Muscle layer of duodenum (tissue), 2 donors: ENCODE data around the gene AMT.

Source experiments
- H3K27ac ChIP-seq: one replicate; pipeline ENCODE4 v1.7.0; 2013; ENCODE audit warnings: mild to moderate bottlenecking, low read length
- H3K27me3 ChIP-seq: one replicate; pipeline ENCODE4 v1.7.0; 2013; ENCODE audit warnings: low read depth, mild to moderate bottlenecking, control low read depth, low read length
- H3K36me3 ChIP-seq, 2 donors: one replicate each; pipeline ENCODE4 v1.7.0; 2013; ENCODE audit warnings: low read length in 2 of 2, control low read depth in 1 of 2, mild to moderate bottlenecking in 1 of 2; ENCODE audit not compliant: insufficient read depth in 2 of 2, control insufficient read depth in 1 of 2
- H3K4me1 ChIP-seq, 2 donors: one replicate each; pipeline ENCODE4 v1.7.0; 2013; ENCODE audit warnings: low read length in 2 of 2, mild to moderate bottlenecking in 2 of 2, control low read depth in 1 of 2, moderate library complexity in 1 of 2; ENCODE audit not compliant: insufficient read depth in 2 of 2, control insufficient read depth in 1 of 2
- H3K4me3 ChIP-seq, 2 donors: one replicate each; pipeline ENCODE4 v1.7.0; 2013; ENCODE audit warnings: low read length in 2 of 2, low read depth in 1 of 2, mild to moderate bottlenecking in 1 of 2
- H3K9me3 ChIP-seq, 2 donors: one replicate each; pipeline ENCODE4 v1.7.0; 2013; ENCODE audit warnings: low read length in 2 of 2, control low read depth in 1 of 2, mild to moderate bottlenecking in 1 of 2; ENCODE audit not compliant: control insufficient read depth in 1 of 2
- donor health status: healthy.

The AMT gene

GRCh38 chr3:49385617-49386016, 36.7 kb downstream of the AMT start:
- H3K4me3 ChIP-seq, result no peak overlapping the region
- H3K9me3 ChIP-seq, result no peaks in the 10 kb centered on the region
- H3K4me1 ChIP-seq, result peaks cover 5 to 18% of the 10 kb centered on the region in 2 donors
- no peaks in the 10 kb centered on the region for H3K27me3 ChIP-seq
- H3K36me3 ChIP-seq, result no peaks in the 10 kb centered on the region
- H3K27ac ChIP-seq, result no peak overlapping the region

GRCh38 chr3:49383387-49383786, 38.9 kb downstream of the AMT start:
- Histone ChIP-seq H3K27ac (no peak overlapping the region), H3K9me3 (no peaks in the 10 kb centered on the region), H3K36me3 (no peaks in the 10 kb centered on the region), H3K27me3 (no peaks in the 10 kb centered on the region), H3K4me3 (no peak overlapping the region), H3K4me1 (peaks cover 3 to 19% of the 10 kb centered on the region in 2 donors)

GRCh38 chr3:49378249-49378895, 43.9 kb downstream of the AMT start:
- H3K36me3 ChIP-seq, result peaks cover 9 to 24% of the 10 kb centered on the region in 2 donors
- H3K27me3 ChIP-seq, result no peaks in the 10 kb centered on the region
- H3K9me3 ChIP-seq, result no peaks in the 10 kb centered on the region
- H3K27ac ChIP-seq, result no peak overlapping the region
- peaks cover 0 to 20% of the 10 kb centered on the region in 2 donors for H3K4me1 ChIP-seq
- no peak overlapping the region for H3K4me3 ChIP-seq

GRCh38 chr3:49377483-49377882, 44.8 kb downstream of the AMT start:
- Histone ChIP-seq H3K4me3 (no peak overlapping the region), H3K4me1 (peaks cover 0 to 22% of the 10 kb centered on the region in 2 donors), H3K27me3 (no peaks in the 10 kb centered on the region), H3K9me3 (no peaks in the 10 kb centered on the region), H3K36me3 (peaks cover 17 to 32% of the 10 kb centered on the region in 2 donors), H3K27ac (no peak overlapping the region)

- Histone ChIP-seq H3K27me3 (no peaks in the 10 kb centered on the region), H3K36me3 (peaks cover 25 to 63% of the 10 kb centered on the region in 2 donors), H3K4me3 (no peak overlapping the region), H3K4me1 (peaks cover 0 to 10% of the 10 kb centered on the region in 2 donors), H3K27ac (no peak overlapping the region), H3K9me3 (no peaks in the 10 kb centered on the region)
These were observed 50.3 kb downstream of the AMT start for GRCh38 chr3:49371946-49372345.

GRCh38 chr3:49370585-49371290, 51.5 kb downstream of the AMT start:
- Histone ChIP-seq H3K27ac (no peak overlapping the region), H3K4me1 (peaks cover 0 to 9% of the 10 kb centered on the region in 2 donors), H3K36me3 (peaks cover 32 to 75% of the 10 kb centered on the region in 2 donors), H3K9me3 (no peaks in the 10 kb centered on the region), H3K27me3 (no peaks in the 10 kb centered on the region), H3K4me3 (no peak overlapping the region)
